Activated effector memory CD4-positive, alpha-beta T cell treated with Interleukin-2 at 50 U/mL for 16 hours (primary cell): ENCODE measurements around the gene LUZP1.
A peak's percentile ranks its signal among the peaks of the same experiment; 100 is the strongest.

Experiments
- DNase-seq: peaks from one replicate; pipeline ENCODE4 v3.0.0-alpha.2; 2020

LUZP1 gene

GRCh38 chr1:23114424-23115079, 54.1 kb downstream of the LUZP1 start:
- no peak for DNase-seq

DNA sequence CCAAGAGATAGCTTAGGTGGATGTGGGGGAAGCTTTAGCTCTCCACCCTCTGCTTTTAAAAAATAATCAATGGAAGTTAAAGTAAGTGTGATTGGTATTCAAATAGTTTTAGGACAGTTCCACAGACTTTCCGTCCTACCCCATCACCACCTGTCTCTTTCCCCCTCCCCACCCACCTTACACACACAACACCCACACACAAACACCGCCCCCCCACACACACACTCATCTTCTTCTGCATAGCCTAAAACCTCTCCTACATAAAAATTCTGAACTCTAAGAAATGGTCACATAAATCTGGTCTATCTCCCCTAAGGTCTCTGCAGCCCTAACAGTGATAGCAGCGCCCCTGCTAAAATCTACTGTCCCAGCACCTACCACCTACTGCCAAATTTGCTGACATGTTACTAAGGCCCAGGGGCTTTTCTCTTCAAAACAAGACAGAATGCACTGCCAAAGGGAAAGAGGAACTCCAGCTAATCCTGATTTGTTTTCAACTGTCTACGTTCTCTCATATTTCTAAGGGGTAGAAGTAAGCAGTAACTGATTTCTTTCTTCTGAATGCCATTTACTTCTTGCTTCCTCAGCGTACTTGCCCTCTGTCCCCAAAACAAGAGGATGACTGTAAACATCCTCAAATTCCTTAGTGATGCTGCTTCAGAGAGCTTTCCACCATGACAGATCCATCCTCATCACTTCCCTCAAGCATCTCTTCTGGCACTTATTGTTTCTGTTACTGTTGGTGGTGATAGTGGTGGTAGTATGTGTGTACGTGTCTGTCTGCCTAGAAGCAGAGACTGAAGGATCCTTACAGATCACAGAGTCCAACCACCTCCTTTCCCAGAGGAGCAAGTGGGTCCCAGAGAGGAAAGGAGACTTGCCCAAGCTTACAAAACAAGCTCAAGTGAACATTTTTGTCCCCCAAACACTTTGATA, 56.8 kb downstream of the LUZP1 start:
- no peak for DNase-seq

GRCh38 chr1:23110391-23110790, 58.3 kb downstream of the LUZP1 start:
- no peak for DNase-seq

GRCh38 chr1:23108918-23109533, 59.6 kb downstream of the LUZP1 start:
- no peak for DNase-seq

DNA sequence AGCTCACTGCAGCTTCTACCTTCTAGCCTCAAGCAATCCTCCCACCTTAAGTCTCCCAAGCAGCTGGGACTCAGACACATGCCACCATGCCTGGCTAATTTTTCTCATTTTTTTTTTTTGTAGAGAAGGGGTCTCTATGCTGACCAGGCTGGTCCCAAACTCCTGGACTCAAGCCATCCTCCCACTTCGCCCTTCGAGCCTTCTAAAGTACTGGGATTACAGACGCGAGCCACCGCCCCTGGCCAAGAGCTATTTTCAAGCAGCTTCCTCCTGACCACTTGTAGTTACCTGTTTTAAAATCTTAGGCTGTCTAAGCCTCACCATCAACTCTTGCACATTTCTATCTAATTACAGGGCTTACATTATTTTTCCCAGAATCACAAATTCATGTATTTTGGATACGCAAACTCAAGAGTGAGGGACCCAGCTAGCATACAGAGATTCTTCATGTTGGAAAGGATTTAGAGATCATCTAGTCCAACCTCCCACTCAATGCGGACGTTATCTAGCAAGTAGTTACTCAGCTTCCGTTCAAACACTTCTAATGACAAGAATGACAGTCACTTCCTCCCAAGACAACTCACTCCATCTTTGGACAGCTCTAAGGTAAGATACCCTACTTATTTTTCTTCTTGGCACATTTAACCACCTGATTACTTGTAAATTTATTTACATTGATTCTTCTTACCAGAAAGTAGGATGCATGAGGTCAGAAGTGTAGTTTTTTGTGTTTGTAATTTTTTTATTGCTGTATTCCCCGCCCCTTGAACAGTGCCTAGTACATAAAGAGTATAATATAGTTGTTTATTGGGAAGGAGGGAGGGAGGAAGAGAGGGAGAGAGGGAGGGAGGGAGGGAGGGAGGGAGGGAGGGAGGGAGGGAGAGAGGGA, 65.4 kb downstream of the LUZP1 start:
- no peak for DNase-seq

DNA sequence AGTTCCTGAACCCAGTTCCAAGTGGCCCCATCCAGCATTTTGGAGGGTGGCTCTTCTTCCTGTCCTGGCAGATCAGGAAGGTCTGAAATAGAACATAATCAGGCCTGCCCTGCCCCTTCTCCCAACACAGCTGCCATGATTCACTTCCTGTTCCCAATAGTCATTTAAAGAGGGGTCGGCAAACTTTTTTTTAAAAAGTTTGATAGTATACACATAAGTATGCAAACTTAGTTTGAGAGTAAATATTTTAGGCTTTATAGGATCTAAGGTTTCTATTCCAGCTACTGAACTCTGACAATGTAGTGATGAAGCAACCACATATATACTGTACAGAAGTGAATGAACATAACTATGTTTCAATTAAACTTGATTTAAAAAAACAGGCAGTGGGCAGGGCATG, 66.4 kb downstream of the LUZP1 start:
- DNase-seq = no peak

DNA sequence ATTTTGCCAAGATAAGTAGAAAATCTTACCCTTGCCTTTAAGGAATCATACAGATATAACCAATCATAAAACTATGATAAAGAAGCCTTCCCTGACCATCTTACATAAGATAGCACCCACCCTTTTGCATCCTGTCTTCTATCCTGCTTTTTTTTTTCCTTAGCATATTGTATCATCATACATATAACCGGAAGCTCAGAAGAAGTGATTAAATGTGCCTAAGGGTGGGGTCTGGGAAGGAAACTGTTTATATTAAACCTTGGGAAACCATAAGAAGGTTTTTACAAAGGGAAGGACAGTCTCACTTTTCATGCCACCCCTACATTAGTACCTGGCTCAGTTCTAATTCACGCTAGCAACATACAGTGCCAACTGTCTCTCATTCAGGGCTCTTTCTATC, 66.8 kb downstream of the LUZP1 start:
- no peak for DNase-seq

- no peak for DNase-seq
These were observed 67.4 kb downstream of the LUZP1 start for GRCh38 chr1:23101101-23101827.

GRCh38 chr1:23100074-23100748, 68.4 kb downstream of the LUZP1 start:
- peak; percentile 19 for DNase-seq

GRCh38 chr1:23099171-23099536, 69.5 kb downstream of the LUZP1 start:
- no peak for DNase-seq

DNA sequence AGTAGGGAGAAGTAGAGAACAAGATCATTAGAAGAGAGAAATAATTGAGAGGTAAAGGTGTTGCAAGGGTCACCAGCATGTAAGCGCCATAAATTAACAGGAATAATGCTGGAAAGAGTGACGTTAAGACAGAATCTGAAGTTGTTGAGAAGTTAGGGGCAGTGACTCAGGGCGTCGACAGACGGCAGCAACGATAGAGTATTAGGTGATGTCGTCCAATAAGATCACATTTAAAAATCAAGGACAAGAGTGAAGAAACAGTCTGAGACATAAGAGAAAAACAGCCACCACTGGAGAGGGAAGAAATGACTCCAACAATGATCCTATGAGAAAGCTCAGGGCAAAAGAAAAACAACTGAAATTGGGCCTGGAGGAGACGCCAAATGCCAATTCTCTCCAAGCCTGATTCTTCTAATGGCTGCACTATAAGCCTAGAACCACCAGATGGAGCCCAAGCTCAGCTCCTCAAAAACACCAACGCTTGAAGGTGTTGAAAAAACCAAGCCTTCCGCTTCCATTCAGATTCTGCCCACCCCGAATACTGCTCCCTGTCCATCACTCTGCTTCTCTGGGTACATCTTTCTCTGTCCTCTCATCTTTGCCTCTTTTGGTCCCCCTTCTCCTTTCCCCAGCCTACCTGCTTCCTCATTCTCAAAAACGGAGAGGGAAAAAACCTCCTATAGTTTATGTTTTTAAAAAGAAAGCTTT, 70.0 kb downstream of the LUZP1 start:
- peak; percentile 31 for DNase-seq

- DNase-seq = no peak
These were observed 71.3 kb downstream of the LUZP1 start for GRCh38 chr1:23097316-23097715.

- DNase-seq = no peak
These were observed 76.2 kb downstream of the LUZP1 start for GRCh38 chr1:23092447-23092846.

DNA sequence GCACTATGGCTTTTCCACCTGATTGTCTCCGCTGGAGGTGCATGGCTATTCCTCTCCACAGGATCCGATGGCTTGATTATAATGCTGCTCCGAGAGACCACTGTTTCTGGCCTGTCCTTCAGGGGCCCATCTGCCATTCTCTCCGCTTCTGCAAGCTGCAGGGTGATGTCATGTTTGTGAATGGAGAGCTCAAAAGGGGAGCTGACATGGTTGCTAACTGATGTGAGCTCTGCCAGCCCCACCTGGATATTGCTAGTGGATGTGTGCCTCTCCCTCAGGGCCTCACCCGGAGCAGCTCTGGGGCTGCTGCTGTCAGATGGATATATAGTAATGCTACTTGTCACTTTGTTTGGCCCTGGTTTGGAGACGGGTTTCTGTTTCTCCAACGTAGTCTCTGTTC, 77.1 kb downstream of the LUZP1 start:
- no peak for DNase-seq

DNA sequence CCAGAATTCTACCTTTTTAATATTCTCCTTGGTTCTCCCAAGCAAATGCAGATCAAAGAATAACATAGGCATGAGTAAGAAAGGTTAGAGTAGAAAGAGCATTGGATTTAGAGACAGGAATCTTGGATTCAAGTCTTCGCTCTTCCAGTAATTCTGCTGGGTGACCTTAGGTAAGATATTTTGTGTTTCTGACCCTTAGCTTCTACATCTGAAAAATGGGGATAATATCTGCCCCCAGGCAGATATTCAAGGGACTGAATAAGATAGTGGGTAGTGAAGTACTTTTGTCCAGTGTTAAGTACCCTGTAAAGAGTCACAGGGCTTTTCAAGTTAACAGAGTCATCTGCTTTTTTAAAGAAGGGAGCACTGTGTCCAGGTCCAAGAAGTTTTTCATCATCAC, 78.6 kb downstream of the LUZP1 start:
- DNase-seq = no peak

GRCh38 chr1:23088027-23088426, 80.6 kb downstream of the LUZP1 start:
- no peak for DNase-seq

- DNase-seq = no peak
These were observed 83.0 kb downstream of the LUZP1 start for GRCh38 chr1:23085696-23086095.

DNA sequence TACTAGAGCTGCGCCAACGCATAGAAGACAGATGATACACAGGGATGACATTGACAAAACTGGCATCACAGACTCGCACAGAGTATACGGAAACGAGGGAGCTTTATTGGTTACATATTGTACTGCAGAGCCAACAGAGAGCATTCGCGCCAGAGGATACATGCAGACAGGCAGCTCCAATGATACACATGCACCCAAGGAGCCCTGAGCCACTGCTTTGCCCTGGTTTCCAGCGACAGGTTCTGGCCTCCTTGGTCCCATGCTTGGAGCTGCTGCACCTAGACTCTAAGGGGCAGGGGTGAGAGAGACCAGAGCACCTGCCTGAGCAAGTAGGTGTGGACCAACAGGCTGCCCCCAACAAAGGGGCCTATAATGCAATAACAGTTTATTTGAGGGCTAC, 83.8 kb downstream of the LUZP1 start:
- DNase-seq = no peak

GRCh38 chr1:23083714-23084480, 84.8 kb downstream of the LUZP1 start:
- DNase-seq = no peak

DNA sequence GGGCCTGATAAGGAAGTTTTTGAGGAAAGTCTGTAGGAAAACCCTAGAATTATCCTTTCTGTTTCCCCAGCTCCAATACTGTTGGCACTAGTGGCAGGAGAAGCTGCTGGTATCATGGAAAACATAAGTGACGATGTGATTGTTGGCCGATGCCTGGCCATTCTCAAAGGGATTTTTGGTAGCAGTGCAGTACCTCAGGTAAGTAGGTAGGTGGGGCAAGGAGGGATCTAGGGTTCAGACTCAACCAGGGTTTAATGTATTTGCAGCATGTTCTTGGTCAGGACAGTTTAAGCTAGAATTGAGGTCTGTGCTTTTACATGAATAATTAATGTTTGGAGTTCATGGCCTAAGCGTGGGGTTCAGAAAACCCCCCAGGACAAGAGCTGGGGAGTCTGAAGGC, 87.3 kb downstream of the LUZP1 start:
- DNase-seq = no peak
